ENCODE results near the gene XAGE1A.

DNA sequence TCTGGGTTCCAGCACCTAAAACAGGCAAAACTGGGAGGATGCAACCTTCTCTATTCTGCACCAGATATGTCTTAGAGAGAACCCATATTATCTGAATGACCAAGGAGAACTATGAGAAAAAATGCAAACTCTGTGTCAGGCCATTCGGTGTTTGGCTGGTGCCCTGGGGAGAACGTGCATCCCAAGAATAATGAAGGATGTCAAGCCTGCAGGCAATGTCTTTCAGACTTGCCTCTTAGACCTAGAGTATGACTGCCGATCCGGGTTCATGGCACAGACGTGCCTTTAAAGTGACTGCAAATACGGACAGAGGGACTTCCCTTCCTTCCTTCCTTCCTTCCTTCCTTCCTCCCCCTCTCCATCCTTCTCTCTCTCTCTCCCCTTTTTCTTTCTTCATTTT lies 14.3 kb downstream of the XAGE1A start:
- TF ChIP-seq, protein P1, sequence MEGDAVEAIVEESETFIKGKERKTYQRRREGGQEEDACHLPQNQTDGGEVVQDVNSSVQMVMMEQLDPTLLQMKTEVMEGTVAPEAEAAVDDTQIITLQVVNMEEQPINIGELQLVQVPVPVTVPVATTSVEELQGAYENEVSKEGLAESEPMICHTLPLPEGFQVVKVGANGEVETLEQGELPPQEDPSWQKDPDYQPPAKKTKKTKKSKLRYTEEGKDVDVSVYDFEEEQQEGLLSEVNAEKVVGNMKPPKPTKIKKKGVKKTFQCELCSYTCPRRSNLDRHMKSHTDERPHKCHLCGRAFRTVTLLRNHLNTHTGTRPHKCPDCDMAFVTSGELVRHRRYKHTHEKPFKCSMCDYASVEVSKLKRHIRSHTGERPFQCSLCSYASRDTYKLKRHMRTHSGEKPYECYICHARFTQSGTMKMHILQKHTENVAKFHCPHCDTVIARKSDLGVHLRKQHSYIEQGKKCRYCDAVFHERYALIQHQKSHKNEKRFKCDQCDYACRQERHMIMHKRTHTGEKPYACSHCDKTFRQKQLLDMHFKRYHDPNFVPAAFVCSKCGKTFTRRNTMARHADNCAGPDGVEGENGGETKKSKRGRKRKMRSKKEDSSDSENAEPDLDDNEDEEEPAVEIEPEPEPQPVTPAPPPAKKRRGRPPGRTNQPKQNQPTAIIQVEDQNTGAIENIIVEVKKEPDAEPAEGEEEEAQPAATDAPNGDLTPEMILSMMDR (IDR thresholded peaks at IDR 0.05) = no peak
- TF ChIP-seq POLR2AphosphoS5 (IDR thresholded peaks at IDR 0.05; ENCODE audit: low read depth, low read length) = no peak
- no peak for TF ChIP-seq SIN3A (IDR thresholded peaks at IDR 0.05; ENCODE audit: borderline replicate concordance, insufficient read depth, low read depth, low read length)
